SK-N-MC (cell line): ENCODE results near the gene B9D1.

Source experiments
- DNase-seq: peaks from one replicate; pipeline ENCODE4 v3.0.0-alpha.2; 2011; ENCODE audit warnings: low read depth, low spot score
- H3K27ac ChIP-seq: fragments of 200-600 bp; sonication (generic); 2 replicates; pipeline ENCODE4 v1.5.1; 2016; ENCODE audit warnings: mixed run types
- H3K36me3 ChIP-seq: fragments of 200-600 bp; sonication (generic); 2 replicates; pipeline ENCODE4 v1.6.1; 2017; ENCODE audit warnings: antibody characterized with exemption, low read length, mixed read lengths; ENCODE audit not compliant: insufficient read depth
- H3K4me3 ChIP-seq: fragments of 200-600 bp; sonication (generic); 2 replicates; pipeline ENCODE4 v1.5.1; 2016
- H3K9ac ChIP-seq: fragments of 200-600 bp; sonication (generic); 2 replicates; pipeline ENCODE4 v1.8.0; 2017; ENCODE audit warnings: mixed run types, mixed read lengths; ENCODE audit not compliant: insufficient read length
- H3K9me3 ChIP-seq: fragments of 200-600 bp; sonication (generic); 2 replicates; pipeline ENCODE4 v1.6.1; 2017; ENCODE audit warnings: low read depth, mild to moderate bottlenecking, antibody characterized with exemption, low read length, moderate library complexity, mixed read lengths
- EZH2 ChIP-seq: fragments of 200-600 bp; sonication (generic); IDR thresholded peaks from one replicate; pipeline ENCODE4 v1.6.1; 2017; ENCODE audit warnings: antibody characterized with exemption
- FOXP2 ChIP-seq: optimal IDR thresholded peaks from 2 replicates; pipeline ENCODE3; 2011; ENCODE audit warnings: mild to moderate bottlenecking, moderate library complexity; ENCODE audit not compliant: insufficient read depth; ENCODE audit errors: extremely low read length, control extremely low read depth
- POLR2AphosphoS5 ChIP-seq: IDR thresholded peaks from 2 replicates; pipeline ENCODE4 v1.6.1; 2012; ENCODE audit warnings: mild to moderate bottlenecking, low read depth, low read length, borderline replicate concordance

The B9D1 gene

DNA sequence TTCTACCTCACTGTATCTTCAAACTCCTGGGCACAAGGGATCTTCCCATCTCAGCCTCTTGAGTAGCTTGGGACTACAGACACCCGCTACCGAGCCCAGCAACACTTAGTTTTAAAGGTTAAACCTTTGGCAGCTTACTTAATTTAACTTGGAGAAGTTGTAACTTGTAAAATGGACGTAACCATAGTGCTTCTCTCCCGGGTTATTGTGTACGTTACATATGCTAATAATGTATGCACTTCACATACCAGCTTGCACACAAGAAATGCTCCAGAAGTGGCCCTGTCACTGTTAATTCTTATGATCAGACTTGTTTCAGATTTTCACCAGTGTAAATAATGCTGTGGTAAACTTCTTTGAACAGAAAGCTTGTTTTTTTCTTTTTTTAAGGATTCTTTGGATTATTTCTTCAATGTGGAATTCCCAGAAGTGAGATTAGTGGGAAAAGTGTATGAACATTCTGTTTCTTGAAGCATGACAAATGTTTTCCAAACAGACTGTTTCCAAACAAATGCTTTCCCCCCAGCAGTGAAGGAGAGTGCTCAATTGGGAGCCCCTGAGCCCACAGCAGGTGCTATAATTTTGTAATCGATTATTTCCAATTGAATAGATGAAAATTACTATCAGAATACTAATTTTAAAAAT is 63.8 kb downstream of the B9D1 start:
- Histone ChIP-seq H3K4me3 (no peak overlapping the region), H3K27ac (peak overlapping the region; percentile 55; the same call in 1 of the 2 replicates), H3K36me3 (no peaks in the 10 kb centered on the region), H3K9ac (no peak overlapping the region), H3K9me3 (no peaks in the 10 kb centered on the region)
- no peak for TF ChIP-seq FOXP2
- TF ChIP-seq EZH2 = no peak
- no peak for TF ChIP-seq POLR2AphosphoS5
- DNase-seq = no peak

DNA sequence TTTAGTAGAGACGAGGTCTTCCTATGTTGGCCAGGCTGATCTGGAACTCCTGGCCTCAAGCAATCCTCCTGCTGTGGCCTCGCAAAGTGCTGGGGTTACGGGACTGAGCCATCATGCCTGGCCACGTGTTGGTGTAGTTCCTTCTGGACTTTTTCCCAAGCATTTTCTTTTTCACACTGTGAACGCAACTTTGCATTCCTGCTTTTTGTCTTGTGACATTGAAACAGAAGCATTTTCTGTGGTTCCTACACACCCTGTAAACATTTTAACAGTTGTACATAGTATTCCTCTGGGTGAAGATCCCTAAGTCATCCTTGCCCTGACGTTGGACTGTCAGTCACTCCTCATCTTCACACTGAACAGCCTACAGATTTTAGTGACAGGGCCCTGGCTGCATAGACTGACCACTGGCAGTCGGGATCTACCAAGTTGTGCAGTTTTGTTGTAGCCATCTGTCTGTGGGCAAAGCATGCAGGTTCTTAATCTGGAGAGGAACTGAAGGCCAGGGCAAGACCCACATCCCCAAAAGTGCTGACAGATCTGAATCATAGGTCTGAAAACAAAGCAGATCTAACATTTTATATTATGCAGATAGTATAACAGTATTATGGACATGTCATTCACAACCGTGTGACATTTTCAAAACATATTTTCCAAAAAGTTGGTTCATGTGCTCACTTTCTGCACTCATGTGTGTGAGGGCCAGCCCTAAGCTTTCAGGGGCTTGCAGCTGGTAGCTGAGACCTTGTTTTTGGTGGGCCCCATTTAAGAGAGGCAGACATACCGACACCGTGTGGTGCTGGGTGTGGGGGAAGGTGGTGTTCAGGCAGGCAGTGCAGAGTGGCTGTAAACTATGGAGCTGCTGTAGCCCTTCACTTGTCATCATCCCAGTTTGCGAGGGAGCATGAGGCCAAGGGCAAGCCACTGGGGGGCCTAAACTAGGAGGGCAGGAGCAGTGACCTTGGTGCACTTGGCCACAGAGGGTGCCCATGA is 65.4 kb downstream of the B9D1 start:
- Histone ChIP-seq H3K9me3 (no peaks in the 10 kb centered on the region), H3K9ac (no peak overlapping the region), H3K4me3 (no peak overlapping the region), H3K36me3 (no peaks in the 10 kb centered on the region), H3K27ac (peak overlapping the region; percentile 60)
- no peak for DNase-seq
- no peak for TF ChIP-seq FOXP2
- no peak for TF ChIP-seq POLR2AphosphoS5
- no peak for TF ChIP-seq EZH2

DNA sequence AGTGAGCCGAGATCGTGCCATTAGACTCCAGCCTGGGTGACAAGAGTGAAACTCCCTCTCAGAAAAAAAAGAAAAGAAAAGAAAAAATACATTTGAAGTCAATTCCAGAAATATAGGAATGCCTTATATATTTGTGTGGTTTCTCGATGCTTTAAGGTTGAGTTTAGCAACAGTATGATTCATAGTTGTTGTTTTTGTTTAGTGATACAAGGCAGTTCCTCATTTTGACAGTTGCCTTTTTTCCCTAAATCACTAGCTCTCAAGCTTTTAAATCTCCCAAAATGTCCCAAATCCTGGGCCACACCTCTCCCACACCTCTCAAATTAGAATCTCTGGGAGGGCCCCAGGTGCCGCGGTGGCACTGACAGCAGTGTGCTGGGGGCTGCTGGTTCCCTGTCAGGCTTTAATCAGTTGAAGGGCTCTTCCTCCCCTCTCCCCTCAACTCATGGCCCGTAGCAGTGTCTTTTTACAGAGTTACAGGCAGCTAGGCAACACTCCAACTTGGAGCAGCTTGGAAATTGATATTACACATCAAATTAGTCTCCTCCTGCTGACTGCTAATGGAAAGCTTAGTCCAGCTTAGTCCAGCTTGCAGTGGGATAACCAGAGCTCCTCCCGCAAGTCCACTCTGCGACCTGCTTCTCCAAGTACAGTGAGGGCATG is 66.9 kb downstream of the B9D1 start:
- no peak for DNase-seq
- Histone ChIP-seq H3K9ac (no peak overlapping the region), H3K27ac (no peak overlapping the region), H3K9me3 (no peaks in the 10 kb centered on the region), H3K36me3 (no peaks in the 10 kb centered on the region), H3K4me3 (no peak overlapping the region)
- no peak for TF ChIP-seq POLR2AphosphoS5
- no peak for TF ChIP-seq FOXP2
- TF ChIP-seq EZH2 = no peak

DNA sequence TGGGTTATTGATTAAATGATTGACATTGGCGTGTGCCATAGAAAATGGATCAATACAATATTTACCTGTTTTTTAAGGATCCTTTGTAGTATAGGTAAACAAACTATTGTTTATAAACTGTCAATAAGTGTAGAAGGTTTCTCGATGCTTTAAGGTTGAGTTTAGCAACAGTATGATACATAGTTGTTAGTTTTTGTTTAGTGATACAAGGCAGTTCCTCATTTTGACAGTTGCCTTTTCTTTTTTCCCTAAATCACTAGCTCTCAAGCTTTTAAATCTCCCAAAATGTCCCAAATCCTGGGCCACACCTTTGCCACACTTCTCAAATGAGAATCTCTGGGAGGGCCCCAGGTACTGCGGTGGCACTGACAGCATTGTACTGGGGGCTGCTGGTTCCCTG is 68.1 kb downstream of the B9D1 start:
- no peak overlapping the region for H3K27ac ChIP-seq
- no peak overlapping the region for H3K9ac ChIP-seq
- TF ChIP-seq EZH2 = no peak
- TF ChIP-seq FOXP2 = no peak
- no peak for TF ChIP-seq POLR2AphosphoS5
- H3K4me3 ChIP-seq = no peak overlapping the region
- no peaks in the 10 kb centered on the region for H3K36me3 ChIP-seq
- no peak for DNase-seq
- no peaks in the 10 kb centered on the region for H3K9me3 ChIP-seq
